Stimulated activated CD4-positive, alpha-beta T cell treated with anti-CD3 and anti-CD28 coated beads, Interleukin-12 subunit alpha, Interleukin-12 subunit beta, amount 100 ng/mL, for 4 hours (primary cell): ENCODE results near the gene TMEM253.

Source experiments
- DNase-seq: peaks from one replicate; pipeline ENCODE4 v3.0.0-alpha.2; 2020

TMEM253 gene

DNA sequence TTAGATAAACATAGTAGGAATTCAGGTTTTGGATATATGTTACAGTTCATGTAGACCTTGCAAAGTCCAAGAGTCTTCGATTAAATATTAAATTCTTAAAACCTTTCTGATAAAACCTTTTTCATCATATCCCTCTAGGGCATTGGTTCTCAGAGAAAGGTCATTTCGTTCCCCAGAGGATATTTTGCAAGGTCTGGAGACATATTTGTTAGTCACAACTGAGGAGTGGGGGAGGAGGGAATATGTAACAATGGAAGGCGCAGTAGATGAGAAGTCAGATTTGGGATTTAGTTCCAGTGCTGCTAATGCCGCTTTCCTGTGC is 5.3 kb downstream of the TMEM253 start:
- DNase-seq: no peak

- peak; percentile 75 for DNase-seq
These were observed 5.8 kb downstream of the TMEM253 start for GRCh38 chr14:21106498-21107282.

- no peak for DNase-seq
These were observed 6.5 kb downstream of the TMEM253 start for GRCh38 chr14:21107283-21107800.

GRCh38 chr14:21108791-21109190 is 7.9 kb downstream of the TMEM253 start:
- no peak for DNase-seq

GRCh38 chr14:21109377-21110138 is 8.7 kb downstream of the TMEM253 start:
- no peak for DNase-seq

DNA sequence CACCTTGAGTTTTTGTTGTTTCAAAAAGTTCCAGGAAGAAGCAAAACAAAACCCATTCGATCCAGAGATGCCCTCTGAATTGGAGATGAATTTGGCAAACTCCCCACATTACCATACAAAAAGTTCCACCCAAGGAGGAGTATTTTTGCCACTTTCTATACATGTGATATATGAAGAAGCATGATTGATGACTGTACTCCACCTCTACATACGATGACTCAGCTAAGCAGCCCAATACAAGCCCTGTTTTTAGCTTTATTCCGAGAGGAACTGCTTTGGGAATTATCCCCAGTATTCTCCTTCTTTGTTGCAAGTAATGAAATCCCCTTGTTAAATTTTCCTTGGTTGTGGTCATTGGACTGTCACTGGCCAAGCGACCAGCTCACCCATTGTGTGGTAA is 11.4 kb downstream of the TMEM253 start:
- DNase-seq: no peak

GRCh38 chr14:21113369-21113768 is 12.5 kb downstream of the TMEM253 start:
- DNase-seq: no peak

- no peak for DNase-seq
These were observed 18.1 kb downstream of the TMEM253 start for GRCh38 chr14:21118933-21119332.

- DNase-seq: no peak
These were observed 19.8 kb downstream of the TMEM253 start for GRCh38 chr14:21120686-21121085.

- DNase-seq: no peak
These were observed 20.3 kb downstream of the TMEM253 start for GRCh38 chr14:21121122-21121521.

DNA sequence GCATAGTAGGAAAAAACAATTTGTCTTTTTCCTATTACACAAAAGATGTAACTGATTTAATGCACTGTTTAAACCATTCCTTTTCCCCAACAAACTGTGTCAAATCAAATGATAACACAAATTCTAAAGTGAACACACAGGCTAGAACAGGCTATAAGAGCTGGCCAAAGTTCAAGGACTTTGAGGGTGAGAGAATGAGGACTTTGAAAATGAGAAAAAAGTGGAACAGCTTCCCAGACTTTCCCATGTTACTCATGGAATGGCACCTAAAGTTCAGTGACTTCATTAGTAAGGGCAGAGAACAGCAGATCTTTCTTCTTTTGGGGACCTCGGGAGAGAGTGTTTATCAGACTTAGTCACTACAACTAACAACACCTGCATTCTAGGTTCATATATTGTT is 22.6 kb downstream of the TMEM253 start:
- no peak for DNase-seq

DNA sequence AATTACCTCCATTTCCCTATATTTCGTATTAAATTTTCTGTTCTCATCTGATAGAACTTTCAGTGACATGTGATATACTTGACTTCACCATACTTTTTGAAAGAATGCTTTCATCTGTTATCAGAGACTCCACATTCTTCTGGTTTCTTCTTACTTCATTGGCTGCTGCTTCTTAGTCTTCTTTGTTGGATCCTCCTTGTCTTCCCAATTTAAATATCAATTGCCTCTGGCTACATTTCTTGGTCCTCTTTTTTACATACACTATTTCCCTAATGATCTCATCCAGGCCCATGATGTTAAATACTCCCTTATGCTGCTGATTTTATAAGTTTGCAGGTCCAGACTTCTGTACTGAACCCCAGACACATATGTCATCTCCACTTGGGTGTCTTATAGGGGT is 33.0 kb downstream of the TMEM253 start:
- no peak for DNase-seq

- no peak for DNase-seq
These were observed 35.2 kb downstream of the TMEM253 start for GRCh38 chr14:21136024-21136423.

GRCh38 chr14:21142357-21142756 is 41.5 kb downstream of the TMEM253 start:
- no peak for DNase-seq

- no peak for DNase-seq
These were observed 44.6 kb downstream of the TMEM253 start for GRCh38 chr14:21145437-21145836.

DNA sequence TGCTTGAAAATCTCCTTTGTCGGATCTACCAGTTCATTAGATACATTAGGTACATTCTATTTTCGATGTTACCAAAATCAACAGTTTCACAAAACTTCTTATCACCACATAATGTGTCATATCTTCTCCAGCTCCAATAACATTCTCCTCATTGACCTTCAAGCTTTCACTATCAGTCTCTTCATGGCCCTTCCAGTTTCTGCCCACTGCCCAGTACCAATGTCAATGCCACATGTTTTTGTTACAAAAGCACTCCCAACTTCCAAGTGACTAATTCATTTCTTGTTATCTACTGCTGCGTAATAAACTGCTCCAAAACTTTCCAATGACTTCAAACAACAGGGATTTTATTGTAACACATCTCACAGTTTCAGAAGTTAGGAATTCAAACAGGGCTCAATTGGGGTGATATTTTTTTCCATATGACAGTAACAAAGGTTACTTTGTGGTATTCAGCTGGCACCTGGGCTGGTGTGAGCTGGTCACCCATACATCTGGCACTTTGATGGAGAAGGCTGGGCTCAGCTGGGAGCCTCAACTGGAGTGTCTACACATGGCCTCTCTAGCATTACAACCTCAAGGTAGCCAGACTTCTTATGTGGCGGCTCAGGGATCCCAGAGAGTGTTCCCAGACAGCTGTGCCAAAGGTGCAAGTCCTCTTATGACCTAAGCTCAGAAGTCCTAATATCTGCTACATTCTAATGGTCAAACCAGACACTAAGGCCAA is 48.9 kb downstream of the TMEM253 start:
- no peak for DNase-seq
